HG03095 (cell line): ENCODE results near the gene NCMAP.

ENCODE experiments used
- ATAC-seq: cut with Tn5 transposase; IDR thresholded peaks from one replicate; pipeline ENCODE4 v1.9.1; 2021; ENCODE audit warnings: moderate library complexity; ENCODE audit not compliant: unreplicated experiment

Gene NCMAP

DNA sequence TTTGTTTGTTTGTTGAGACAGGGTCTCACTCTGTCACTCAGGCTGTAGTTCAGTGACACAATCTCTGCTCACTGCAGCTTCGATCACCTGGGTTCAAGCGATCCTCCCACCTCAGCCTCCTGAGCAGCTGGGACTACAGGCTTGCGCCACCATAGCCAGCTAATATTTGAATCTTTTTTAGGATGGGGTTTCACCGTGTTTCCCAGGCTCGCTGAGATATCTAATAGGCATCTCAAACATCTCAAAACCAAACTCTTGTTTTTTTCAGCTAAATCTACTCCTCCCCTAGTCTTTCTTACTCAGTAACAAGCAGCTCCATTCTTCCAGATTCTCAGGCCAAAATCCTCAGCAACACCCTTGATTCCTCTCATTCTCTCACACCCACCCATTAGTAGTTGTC is 65.2 kb downstream of the NCMAP start:
- ATAC-seq = no peak

DNA sequence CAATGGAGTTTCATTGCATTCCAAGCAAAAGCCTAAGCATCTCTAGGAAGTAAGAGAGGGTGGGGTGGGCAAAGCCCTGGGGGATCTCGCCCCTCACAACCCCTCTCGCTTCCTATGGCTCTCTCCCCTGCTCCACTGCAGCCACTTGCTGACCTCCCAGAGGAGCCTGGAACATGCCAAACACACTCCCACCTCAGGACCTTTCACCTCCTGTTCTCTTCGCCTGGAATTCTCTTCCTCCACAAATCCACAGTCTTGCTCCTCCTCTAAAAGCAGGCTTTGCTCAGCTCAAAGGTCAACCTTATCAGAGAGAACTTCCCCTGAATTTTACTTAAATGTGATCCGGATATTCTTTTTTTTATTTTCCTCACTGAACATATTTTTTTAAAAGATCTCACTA is 66.3 kb downstream of the NCMAP start:
- no peak for ATAC-seq

- ATAC-seq = no peak
These were observed 76.9 kb downstream of the NCMAP start for GRCh38 chr1:24632832-24633175.

DNA sequence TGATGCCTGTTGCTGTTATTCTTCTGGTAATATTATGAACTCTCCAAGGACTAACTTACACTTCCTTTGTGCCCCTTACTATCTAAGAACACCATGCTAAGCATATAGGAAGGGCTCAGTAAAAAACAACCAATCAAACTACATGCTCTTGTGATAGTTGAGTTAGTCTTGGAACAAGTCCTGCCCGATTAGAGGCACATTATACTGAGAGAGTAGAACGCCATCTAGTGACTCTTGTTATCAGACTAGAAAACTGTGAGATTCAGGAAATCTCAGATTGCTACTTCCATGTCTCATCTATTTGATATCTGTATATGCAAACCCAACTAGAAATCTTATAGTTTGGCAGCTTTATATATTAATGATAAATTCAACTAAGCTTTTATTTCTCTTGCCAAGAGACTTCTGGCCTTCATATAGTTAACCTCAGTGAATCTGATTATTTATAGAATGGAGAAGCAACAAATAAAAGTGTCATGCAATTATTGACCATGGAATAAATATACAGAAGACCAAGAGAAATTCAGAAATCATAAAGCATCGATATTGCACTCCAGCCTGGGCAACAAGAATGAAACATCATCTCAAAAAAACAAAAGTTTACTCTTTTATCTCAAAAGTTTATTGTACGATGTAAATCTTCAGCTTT is 79.4 kb downstream of the NCMAP start:
- no peak for ATAC-seq

DNA sequence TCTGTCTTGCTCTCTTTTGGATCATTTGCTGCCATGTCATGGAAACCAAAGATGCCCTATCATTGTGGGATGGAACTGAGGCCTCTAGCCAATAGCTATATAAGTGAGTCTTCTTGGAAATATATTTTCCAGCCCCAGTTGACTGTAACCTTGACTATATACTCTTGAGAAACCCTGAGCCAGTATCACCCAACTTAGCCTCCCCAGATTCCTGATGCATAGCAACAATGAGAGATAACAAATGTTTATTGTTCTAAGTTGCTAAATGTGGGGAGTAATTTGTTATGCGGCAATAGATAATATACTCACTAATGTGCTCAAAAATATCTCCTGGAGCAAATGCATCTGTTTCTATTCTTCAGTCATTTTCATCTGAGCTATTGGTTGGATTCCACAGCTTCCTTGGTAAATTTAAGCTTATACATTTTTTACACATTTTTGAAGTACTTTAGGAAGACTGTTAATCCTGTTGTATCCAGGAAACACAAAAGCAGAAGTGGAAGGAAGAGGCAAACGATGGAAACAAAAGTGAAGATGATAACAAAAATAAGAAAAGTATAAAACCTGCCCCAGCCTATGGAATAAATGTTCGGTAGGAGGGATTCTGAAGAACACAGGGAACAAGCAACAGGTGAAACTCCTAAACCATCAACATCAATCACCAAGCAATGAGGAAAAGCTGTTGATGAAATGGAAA is 80.9 kb downstream of the NCMAP start:
- no peak for ATAC-seq

DNA sequence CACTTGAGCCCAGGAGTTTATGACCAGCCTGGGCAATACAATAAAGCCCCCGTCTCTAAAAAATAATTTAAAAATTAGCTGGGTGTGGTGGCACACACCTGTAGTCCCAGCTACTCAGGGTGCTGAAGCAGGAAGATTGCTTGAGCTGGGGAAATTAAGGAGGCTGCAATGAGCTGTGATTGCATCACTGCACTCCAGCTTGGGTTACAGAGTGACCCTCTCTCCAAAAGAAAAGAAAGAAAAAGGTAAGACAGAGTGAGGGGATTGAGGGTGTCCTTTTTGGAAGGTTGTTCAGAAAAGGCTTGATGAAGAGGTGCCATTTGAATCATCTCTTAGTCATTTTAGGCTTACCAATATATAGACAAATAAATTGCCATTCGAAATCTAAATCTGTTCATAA is 83.2 kb downstream of the NCMAP start:
- no peak for ATAC-seq

DNA sequence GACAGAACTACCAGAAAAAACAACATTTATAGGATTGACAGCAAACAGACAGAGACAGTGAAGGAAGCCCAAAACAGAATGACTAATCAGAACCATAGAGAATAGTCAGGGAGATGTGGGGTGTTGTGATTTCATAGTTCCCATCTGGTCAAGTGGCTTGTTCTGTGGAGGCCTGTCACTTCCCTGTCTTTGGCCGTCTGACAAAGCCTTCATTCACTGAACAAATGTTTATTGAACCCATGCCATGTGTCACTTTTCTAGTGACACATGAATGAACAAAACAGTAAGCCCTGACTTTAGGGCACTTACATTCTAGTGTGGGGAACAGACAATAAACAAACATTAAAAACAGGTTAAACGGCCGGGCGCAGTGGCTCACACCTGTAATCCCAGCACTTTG is 84.0 kb downstream of the NCMAP start:
- no peak for ATAC-seq

DNA sequence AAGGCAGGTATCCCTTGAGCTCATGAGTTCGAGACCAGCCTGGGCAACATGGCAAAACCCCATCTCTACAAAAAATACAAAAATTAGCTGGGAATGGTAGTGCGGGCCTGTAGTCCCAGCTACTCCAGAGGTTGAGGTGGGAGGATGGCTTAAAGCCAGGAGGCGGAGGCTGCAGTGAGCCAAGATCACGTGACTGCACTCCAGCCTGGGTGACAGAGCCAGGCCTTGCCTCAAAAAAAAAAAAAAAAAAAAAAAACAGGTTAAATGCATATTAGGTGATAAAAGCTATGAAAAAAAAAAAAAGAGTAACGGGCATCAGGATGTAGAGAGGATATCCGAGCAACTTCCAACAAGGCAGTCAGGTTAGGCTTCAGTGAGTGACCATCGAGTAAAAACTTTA is 84.4 kb downstream of the NCMAP start:
- ATAC-seq = no peak

GRCh38 chr1:24641646-24642151 is 85.8 kb downstream of the NCMAP start:
- ATAC-seq = no peak

DNA sequence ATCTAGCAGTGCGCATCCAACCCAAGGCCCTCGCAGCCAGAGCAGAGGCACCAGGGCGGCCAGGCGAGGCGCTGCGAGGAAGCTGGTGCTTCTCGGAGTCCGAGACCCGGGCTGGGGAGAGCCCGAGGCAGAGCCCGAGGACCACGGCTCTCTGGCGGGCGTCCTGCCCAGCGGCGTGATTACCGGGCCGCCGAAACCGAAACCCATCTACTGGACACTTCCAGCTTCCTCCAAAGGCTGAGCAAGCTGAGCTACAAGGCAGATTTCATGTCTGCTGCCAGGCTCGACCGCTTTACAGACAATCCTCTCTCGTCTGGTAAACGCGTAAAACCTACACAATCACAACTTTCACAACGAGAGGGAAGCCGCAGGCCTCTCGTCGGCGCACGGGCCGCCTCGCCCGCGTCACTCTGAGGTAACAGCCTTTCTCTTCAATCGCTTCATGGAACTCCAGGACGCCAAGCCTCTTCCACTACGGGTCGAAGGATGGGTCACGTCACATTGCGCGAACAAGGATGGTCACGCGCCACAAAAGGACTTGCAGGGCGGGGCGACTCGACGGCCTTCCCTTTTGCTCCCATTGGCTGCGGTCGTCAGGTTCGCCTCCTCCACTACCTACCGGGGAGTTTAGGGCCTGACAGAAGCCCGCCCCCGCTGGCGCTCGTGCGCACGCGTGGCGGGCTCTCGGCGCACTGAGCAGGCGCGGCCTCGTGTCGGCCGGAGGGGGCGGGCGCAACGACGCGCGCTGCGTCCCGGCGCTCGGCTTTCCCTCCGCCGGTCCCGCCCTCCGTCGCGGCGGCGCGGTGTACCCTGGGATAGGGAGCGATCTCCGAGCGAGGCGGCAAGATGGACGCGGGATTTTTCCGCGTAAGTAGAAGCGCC is 86.8 kb downstream of the NCMAP start, which contains the start of gene SRRM1:
TSS of gene SRRM1 (plus strand) at position 822 of the 882 bp plus-strand sequence. CDS start at position 847, 25 bp downstream.
- ATAC-seq = peak; percentile 82

GRCh38 chr1:24643363-24644099 is 87.6 kb downstream of the NCMAP start:
- ATAC-seq = peak; percentile 1

DNA sequence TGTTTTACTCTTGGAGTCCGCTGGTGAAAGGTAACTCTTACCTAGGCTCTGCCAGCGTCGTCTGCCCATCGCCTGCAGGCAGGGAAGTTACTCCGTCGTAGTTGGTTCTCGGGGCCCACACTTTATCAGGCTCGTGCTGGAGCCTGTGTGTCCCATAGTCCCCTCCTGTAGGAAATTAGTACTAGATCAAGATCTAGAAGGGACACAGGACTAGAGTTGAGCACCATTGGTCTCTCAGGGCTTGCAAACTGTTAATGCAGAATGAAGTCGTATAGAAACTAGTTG is 88.2 kb downstream of the NCMAP start:
- ATAC-seq = no peak

DNA sequence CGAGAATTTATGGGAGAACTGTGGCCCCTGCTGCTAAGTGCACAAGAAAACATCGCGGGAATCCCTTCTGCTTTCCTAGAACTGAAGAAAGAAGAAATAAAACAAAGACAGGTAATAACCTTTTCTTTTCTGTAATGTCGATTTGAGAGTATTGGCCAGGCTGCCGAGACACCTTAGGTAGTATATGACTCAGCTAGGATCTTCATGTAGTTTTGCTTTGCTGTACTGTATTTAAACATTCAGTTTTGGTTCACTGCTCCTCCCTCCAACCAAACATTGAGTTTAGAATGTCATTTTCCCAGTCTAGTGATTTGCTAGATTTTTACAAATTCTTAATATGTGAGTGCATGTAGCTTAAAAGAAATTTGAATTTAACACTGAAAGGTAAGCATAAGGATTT is 93.0 kb downstream of the NCMAP start:
- no peak for ATAC-seq

DNA sequence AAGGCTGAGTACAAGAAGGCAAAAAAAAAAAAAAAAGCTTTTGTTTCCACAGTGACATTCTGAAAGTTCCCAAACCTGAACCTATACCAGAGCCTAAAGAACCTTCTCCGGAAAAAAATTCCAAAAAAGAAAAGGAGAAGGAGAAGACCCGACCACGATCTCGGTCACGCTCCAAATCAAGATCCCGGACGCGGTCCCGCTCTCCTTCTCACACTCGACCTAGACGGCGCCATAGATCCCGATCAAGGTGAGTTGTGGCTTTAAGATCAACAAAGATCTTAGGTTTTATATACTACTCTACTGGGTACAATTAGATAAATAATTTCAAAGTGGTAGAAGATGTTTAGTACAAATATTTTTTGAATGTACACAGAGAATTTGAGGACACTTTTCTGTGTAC is 96.5 kb downstream of the NCMAP start:
- ATAC-seq = no peak

- no peak for ATAC-seq
These were observed 98.1 kb downstream of the NCMAP start for GRCh38 chr1:24654010-24654409.

DNA sequence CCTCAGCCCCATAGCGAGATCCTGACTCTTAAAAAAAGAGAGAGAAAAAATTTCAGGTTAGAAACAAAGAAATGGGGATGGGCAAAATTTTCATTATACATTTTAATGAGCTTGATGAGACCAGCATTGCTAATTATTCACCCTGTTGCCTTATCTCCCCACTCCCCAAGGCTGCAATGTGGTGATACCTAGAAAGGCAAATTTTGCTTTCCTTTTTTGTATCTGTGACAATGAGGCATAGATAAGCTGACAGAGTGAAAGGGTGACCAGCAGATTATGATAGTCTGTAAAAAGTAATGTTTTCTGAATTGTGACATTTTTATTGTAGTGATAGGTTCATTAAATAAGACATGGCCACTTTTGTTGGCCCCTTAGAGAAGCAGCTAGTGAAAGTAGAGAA is 100.2 kb downstream of the NCMAP start:
- no peak for ATAC-seq

DNA sequence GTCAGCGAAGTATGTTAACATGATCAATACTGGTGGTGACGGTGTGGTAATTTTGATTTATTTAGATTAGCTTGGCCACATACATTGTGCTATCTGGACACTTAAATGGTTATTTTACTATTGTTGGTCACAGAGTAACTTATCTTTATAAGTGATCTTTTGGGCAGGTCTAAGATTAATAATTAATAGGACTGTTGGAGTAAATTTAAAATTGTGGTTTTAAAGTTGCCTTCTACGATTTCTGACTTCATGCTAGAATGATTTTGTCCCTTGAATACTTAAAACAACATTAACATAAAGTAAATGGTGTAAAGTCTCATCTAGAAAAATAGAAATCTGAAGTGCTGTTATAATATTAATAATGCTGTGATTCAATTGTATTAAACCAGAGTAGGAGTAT is 101.9 kb downstream of the NCMAP start:
- no peak for ATAC-seq
